Measurements from ENCODE around the gene UPF2. TPM values are rescaled to one million over a fixed set of nuclear protein-coding genes. Genes with fewer than 3 reads are reported as not detected.
A peak's percentile ranks its signal among the peaks of the same experiment; 100 is the strongest.
"Not testable (repeated sequence)": the region's sequence is repeated elsewhere in the genome, so short reads cannot be mapped to it uniquely, and the experiment has no call there.

Gene UPF2
- total RNA-seq, 1 donor from 2014 or later, result 31.3 TPM

DNA sequence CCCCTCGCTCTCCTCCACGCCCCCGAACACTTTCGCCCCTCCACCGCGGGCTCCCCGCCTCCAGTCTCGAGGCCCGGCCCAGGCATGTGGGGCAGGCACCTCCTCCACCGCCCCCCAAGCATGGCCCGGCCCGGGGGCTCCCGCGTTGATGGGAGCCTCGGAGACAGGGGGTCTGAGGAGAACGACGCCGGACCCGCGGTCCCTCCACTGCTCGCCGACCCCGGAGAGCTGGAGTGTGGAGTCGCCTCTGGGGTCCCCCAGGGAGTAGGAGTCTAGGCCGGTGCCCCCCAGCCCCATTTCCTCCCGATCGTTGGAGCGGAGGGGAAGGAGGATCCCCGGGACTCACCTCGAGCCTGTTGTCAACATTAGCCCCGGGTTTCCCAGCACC lies 206 bp downstream of the UPF2 start:
- peak; percentile 68 for DNase-seq

DNA sequence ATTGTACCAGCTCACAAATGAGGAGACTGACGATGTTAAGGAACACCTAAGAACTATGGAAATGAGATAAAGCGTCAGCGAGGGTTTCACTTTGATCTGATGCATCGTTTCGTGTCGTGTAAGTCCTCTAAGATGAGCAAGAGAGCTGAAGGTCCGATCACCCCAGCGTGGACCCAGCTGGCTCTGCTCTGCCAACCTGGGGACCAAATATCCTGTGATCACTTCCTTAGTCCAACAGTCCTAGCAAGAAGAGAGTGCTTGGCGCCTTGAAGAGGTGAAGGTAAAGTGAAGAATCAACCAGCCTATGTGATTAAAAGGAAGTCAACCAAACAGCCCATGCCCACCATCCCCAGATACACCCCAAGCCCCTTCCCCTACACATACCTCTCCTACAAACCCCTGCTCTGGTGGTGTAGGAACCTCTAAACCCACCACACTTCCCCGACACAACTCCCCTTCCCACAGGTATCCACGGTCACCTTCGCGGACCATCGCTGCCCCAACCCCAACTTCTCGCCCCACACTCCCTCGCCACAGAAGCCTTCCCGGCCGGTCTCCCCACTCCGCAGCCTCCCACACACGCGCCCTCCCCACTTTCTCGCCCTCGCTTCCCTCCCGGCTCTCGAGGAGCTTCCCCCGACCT lies 722 bp downstream of the UPF2 start:
- peak; percentile 28 for DNase-seq

DNA sequence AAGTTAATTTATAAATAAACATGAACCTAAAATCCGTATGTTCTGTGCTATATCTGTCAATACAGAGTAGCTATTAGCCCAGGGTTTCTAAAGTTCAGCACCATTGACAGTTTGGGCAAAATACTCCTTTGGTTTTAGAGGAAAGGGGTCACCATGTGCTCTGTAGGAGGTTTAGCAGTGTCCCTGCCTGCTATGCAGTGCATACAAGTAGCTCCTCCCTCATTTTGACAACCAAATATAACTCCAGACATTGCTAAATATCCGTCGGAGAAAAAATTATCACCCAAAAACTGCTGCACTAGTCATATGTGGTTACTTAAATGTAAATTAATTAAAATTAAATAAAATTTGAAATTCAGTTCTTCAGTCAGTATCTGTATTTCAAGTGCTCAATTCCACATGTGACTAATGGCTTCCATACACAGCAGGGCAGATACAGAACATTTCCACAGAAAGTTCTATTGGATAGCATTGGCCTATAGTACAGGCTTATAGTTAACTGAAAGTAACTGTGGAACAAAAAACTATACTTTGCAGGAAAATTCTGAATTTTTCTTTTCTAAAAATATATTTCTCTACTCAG lies 6.4 kb downstream of the UPF2 start:
- no peak for DNase-seq

DNA sequence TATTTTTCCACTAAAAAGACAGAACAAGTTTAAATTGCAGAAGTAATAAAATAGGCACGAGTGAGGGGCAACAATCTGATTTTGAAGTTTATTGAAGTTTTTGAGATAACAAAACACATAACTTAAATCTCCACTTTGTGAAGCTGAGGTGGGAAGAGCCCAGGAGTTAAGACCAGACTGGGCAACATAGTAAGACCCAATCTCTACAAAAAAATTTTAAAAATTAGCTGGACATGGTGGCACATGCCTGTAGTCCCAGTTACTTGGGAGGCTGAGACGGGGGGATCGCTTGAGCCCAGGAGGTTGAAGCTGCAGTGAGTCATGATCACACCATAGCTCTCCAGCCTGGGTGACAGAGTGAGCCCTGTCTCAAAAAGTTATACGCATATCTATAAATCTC lies 11.2 kb downstream of the UPF2 start:
- DNase-seq, result no peak

- no peak for DNase-seq
Observed at GRCh38 chr10:12027539-12027938, 15.1 kb downstream of the UPF2 start.

GRCh38 chr10:12025591-12025990 lies 17.0 kb downstream of the UPF2 start:
- DNase-seq, result no peak

DNA sequence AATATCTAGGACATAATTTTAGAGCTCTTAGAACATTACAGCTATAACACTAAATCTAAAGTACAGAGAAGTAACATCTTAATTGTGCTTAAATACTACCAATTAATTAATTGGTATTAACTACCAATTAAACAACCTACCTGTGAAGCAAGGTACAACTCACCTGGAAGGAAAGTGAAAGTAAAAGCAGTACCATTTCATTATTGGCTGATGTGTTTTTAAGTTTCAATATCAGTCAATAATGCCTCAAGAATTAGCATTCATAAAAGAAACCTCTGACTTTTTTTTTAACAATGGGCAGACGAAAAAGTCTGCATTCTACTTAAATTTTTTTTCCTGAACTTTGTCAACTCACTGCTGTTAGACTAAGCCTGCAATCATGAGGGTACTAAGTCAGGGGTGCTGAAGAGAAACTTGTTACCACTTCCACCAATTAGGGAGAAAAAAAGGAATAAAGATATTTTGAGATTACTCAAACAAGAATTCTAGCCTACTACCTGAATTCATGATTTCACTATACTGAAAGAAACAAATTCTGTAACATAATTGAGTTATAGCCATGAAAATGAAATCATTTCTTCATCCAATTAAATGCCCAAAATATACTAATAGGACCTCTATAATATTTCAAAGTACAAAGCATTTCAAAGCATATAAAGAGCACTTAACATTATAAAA lies 19.9 kb downstream of the UPF2 start:
- no peak for DNase-seq

- DNase-seq, result no peak
Observed at GRCh38 chr10:12020574-12020973, 22.0 kb downstream of the UPF2 start.

DNA sequence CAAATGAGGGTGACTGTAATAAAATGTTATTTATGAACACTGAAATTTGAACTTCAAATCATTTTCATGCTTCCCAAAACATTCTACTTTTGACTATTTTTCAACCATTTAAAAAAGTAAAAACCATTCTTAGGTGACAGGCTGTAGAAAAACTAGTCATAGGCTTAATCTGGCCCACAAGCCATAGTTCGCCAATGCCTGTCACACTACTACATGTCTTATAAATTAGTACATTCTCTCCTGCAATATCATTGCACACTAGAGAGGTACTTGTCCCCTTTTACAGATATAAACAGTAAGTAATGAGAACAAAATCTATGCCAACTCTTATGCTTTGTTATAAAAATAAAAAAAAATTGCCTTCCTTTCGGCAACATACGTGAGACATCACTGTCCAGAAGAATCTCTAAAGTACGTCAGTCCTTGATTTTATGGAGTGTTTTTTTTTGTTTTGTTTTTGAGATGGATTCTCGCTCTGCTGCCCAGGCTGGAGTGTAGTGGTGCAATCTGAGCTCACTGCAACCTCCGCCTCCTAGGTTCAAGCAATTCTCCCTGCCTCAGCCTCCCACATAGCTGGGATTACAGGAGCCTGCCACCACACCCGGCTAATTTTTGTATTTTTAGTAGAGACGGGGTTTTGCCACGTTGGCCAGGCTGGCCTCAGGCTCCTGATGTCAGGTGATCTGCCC lies 23.2 kb downstream of the UPF2 start:
- DNase-seq, result no peak

DNA sequence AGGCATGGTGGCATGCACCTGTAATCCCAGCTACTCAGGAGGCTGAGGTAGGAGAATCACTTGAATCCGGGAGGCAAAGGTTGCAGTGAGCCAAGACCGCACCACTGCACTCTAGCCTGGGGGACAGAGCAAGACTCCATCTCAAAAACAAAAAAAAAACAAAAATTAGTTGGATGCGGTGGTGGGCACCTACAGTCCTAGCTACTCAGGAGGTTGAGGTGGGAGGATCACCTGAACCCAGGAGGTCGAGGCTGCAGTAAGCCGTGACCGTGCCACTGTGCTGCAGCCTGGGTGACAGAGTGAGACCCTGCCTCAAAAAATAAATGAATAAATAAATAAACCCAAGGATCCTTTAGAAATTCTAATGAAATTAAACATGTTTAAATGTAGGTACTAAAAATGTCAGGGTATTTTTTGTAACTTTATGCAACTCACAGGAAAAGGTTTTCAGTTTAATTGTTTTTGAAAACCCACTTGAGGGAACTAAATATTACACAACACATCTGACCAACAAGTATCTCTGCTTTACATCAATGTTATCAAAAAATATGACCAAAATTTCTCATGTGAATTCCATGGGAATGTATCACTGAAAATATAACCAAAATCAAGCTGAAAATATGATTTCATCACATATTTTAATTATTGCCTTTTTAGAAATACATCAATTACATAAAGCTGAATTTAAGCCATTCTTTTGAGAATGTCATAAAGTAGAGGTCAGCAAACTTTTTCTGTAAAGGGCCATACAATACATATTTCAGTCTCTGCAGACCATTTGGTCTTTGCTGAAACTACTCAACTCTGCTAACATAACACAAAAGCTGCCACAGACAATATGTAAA lies 23.9 kb downstream of the UPF2 start:
- no peak for DNase-seq

- no peak for DNase-seq
Observed at GRCh38 chr10:12013926-12014325, 28.7 kb downstream of the UPF2 start.

DNA sequence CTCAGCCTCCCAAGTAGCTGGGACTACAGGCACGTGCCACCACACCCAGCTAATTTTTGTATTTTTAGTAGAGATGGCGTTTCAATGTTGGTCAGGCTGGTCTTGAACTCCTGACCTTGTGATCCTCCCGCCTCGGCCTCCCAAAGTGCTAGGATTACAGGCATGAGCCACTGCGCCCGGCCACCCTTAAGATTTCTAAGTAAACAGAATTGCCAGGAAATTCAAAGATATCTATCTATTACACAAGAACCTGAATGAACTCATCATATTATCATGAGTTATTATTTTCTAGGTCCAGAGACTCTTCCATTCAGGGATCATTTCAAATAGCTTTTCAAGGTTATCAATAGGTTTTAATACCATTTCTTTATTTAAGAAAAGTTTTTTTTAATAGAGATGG lies 29.2 kb downstream of the UPF2 start:
- DNase-seq, result not testable (repeated sequence)

- DNase-seq, result no peak
Observed at GRCh38 chr10:12010353-12010752, 32.3 kb downstream of the UPF2 start.

GRCh38 chr10:12008842-12009241 lies 33.8 kb downstream of the UPF2 start:
- not testable (repeated sequence) for DNase-seq

DNA sequence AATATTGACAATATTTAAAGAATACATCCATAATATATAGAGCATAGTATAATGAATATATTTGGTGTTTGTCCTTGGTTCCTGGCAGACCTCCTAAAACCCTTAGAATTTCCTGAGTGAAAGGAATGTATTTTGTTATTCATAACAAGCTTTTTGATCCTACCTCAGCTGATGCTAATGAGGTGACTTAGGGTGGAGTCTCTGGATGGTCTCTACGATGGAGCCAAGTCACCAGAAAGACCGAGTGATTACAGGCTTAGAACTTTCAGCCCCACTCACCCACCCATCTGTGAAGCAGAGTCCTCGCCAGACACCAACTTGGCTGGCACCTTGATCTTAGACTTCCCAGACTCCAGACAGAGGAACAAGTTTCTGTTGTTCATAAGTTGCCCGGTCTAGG lies 35.9 kb downstream of the UPF2 start:
- no peak for DNase-seq

GRCh38 chr10:11993834-11994468 lies 48.7 kb downstream of the UPF2 start:
- DNase-seq, result no peak

GRCh38 chr10:11988924-11989323 lies 53.7 kb downstream of the UPF2 start:
- DNase-seq, result no peak

- peak; percentile 91 for DNase-seq
Observed at GRCh38 chr10:11986593-11987216, 55.9 kb downstream of the UPF2 start.

GRCh38 chr10:11982253-11982652 lies 60.4 kb downstream of the UPF2 start:
- DNase-seq, result no peak

GRCh38 chr10:11975795-11976194 lies 66.8 kb downstream of the UPF2 start:
- DNase-seq, result no peak

- not testable (repeated sequence) for DNase-seq
Observed at GRCh38 chr10:11972523-11972922, 70.1 kb downstream of the UPF2 start.

Data from tongue (tissue), 2 donors.